Esophagus muscularis mucosa (tissue), 4 donors: Measurements from ENCODE around the gene BACE1. TPM values are rescaled to one million over a fixed set of nuclear protein-coding genes. Genes with fewer than 3 reads are reported as not detected.

Source experiments
- DNase-seq: peaks from one replicate; pipeline ENCODE4 v3.0.0-alpha.2; 2017; ENCODE audit errors: extremely low spot score
- H3K27ac ChIP-seq, 4 donors: fragments of 200-600 bp; sonication (generic); replicated peaks in 1 of 4; 1 replicate in 3 of 4; 2 replicates in 1 of 4; pipeline ENCODE4 v1.5.1; 2016 to 2019; ENCODE audit warnings: mild to moderate bottlenecking in 1 of 4
- H3K27me3 ChIP-seq, 4 donors: fragments of 200-600 bp; sonication (generic); one replicate each; pipeline versions ENCODE4 v1.5.1 to v1.6.0; 2016 to 2019
- H3K36me3 ChIP-seq, 4 donors: fragments of 200-600 bp; sonication (generic); one replicate each; pipeline ENCODE4 v1.5.1; 2016 to 2019
- H3K4me1 ChIP-seq, 4 donors: fragments of 200-600 bp; sonication (generic); one replicate each; pipeline ENCODE4 v1.5.1; 2016 to 2019
- H3K4me3 ChIP-seq, 4 donors: fragments of 200-600 bp; sonication (generic); 1 replicate in 2 of 4; 2 replicates in 2 of 4; pipeline ENCODE4 v1.5.1; 2016 to 2019; ENCODE audit warnings: mild to moderate bottlenecking in 4 of 4, moderate library complexity in 1 of 4
- H3K9me3 ChIP-seq, 4 donors: fragments of 200-600 bp; sonication (generic); 1 replicate in 3 of 4; 2 replicates in 1 of 4; pipeline ENCODE4 v1.5.1; 2016 to 2019
- EP300 ChIP-seq: sonication (generic); formaldehyde crosslinking; IDR thresholded peaks from one replicate; pipeline ENCODE4 v1.6.1; 2017; ENCODE audit warnings: antibody characterized with exemption
- POLR2A ChIP-seq: fragments of 450-650 bp; IDR thresholded peaks from one replicate; pipeline ENCODE4 v1.6.1; 2017; ENCODE audit warnings: antibody characterized with exemption, moderate library complexity, mild to moderate bottlenecking, low read depth
- POLR2AphosphoS5 ChIP-seq, 2 donors: sonication (generic); formaldehyde crosslinking; IDR thresholded peaks; one replicate each; pipeline ENCODE4 v1.6.1; 2017; ENCODE audit warnings: antibody characterized with exemption in 2 of 2
- WGBS: methylation state at CpG from one replicate; pipeline ENCODE4 v1.1.5; 2018; 5-methylcytosine and 5-hydroxymethylcytosine counted together
- intact Hi-C: fragments of 100-400 bp; cut with DNase I; formaldehyde crosslinking; loops from one replicate; pipeline ENCODE4 v1.15.1; 2023
- small RNA-seq, 3 donors: library from RNA; depleted of rRNA; stranded (forward); fragments of <200 nt; gene quantifications; one replicate each; pipeline ENCODE3, GENCODE V24; 2016
- total RNA-seq, 4 donors: library from RNA; depleted of rRNA; stranded (reverse); fragments of >200 nt; gene quantifications; one replicate each; pipeline versions ENCODE4 v1.1.0 to v1.2.1, GENCODE V29; 2016
- TF ChIP-seq, protein P1 (sequence below), 3 experiments: fragments of 200-600 bp in 2 of 3; fragments of 450-650 bp in 1 of 3; sonication (generic) in 2 of 3; IDR thresholded peaks; one replicate each; pipeline ENCODE4 v1.5.1; 2017 to 2019; ENCODE audit warnings: antibody characterized with exemption in 3 of 3, mild to moderate bottlenecking in 2 of 3, moderate library complexity in 1 of 3

BACE1 gene
- total RNA-seq, 4 donors from 2014 or later: 20.8 to 37.7 (median 23.9) TPM

GRCh38 chr11:117248341-117248740 lies 67.7 kb downstream of the BACE1 start:
- intact Hi-C loops: no loop called here
- no peak for DNase-seq
- TF ChIP-seq POLR2A: no peak
- TF ChIP-seq EP300: no peak
- TF ChIP-seq, protein P1, sequence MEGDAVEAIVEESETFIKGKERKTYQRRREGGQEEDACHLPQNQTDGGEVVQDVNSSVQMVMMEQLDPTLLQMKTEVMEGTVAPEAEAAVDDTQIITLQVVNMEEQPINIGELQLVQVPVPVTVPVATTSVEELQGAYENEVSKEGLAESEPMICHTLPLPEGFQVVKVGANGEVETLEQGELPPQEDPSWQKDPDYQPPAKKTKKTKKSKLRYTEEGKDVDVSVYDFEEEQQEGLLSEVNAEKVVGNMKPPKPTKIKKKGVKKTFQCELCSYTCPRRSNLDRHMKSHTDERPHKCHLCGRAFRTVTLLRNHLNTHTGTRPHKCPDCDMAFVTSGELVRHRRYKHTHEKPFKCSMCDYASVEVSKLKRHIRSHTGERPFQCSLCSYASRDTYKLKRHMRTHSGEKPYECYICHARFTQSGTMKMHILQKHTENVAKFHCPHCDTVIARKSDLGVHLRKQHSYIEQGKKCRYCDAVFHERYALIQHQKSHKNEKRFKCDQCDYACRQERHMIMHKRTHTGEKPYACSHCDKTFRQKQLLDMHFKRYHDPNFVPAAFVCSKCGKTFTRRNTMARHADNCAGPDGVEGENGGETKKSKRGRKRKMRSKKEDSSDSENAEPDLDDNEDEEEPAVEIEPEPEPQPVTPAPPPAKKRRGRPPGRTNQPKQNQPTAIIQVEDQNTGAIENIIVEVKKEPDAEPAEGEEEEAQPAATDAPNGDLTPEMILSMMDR (IDR thresholded peaks at IDR 0.05): no peak
- no peak for TF ChIP-seq POLR2AphosphoS5 (IDR thresholded peaks at IDR 0.05)
- Histone ChIP-seq H3K27ac (no peak overlapping the region), H3K36me3 (peaks cover 62 to 80% (median 76%) of the 10 kb centered on the region in 4 donors), H3K27me3 (no peaks in the 10 kb centered on the region), H3K4me1 (no peaks in the 10 kb centered on the region), H3K9me3 (no peaks in the 10 kb centered on the region), H3K4me3 (no peak overlapping the region)
- 96% methylated on average over 4 of the region's 4 CpGs for WGBS

DNA sequence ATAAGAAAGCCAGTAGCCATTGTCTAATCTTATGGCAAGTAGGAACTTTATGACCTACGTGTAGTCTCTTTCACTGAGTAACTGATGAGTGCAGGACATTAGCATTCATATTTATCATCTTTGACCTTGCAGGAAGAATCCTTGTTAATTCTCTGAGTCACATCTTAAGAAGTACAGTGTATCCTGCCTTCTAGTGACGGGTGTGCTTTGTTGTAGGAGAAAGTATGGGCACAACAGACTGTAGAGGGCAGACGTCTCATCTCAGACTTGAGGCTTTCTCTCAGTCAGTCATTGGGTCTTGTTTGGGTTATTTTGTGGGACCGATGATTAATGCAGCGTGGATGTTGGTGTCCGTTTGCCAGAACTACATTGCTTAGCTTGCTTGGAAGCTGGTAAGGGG lies 76.8 kb downstream of the BACE1 start:
- no peak overlapping the region for H3K27ac ChIP-seq
- no peaks in the 10 kb centered on the region for H3K27me3 ChIP-seq
- H3K36me3 ChIP-seq: peaks cover 31 to 66% (median 55%) of the 10 kb centered on the region in 4 donors
- H3K4me3 ChIP-seq: no peak overlapping the region
- peaks cover 0 to 2% (median under 1%) of the 10 kb centered on the region in 4 donors for H3K4me1 ChIP-seq
- intact Hi-C loops: loop anchor here (10.0 kb wide), 1 partner anchor 464 kb away; the partner anchor contains the start of gene BUD13
- no peak for DNase-seq
- H3K9me3 ChIP-seq: no peaks in the 10 kb centered on the region
- TF ChIP-seq POLR2A (no peak), EP300 (no peak), POLR2AphosphoS5 (IDR thresholded peaks at IDR 0.05) (no peak)
- TF ChIP-seq, protein P1 (IDR thresholded peaks at IDR 0.05): no peak
- 78% methylated on average over 6 of the region's 6 CpGs for WGBS

- no peaks in the 10 kb centered on the region for H3K27me3 ChIP-seq
- H3K9me3 ChIP-seq: no peaks in the 10 kb centered on the region
- peaks cover 8 to 13% (median 11%) of the 10 kb centered on the region in 4 donors for H3K4me1 ChIP-seq
- no peak overlapping the region for H3K4me3 ChIP-seq
- no peak for DNase-seq
- TF ChIP-seq EP300 (no peak), POLR2AphosphoS5 (IDR thresholded peaks at IDR 0.05) (no peak), POLR2A (no peak)
- TF ChIP-seq, protein P1 (IDR thresholded peaks at IDR 0.05): no peak
- peaks cover 27 to 58% (median 45%) of the 10 kb centered on the region in 4 donors for H3K36me3 ChIP-seq
- no peak overlapping the region for H3K27ac ChIP-seq
- WGBS: 88% methylated on average over 5 of the region's 5 CpGs
- intact Hi-C loops: loop anchor here (10.0 kb wide), 1 partner anchor 463 kb away; the partner anchor contains the start of gene BUD13
These were observed 77.8 kb downstream of the BACE1 start for GRCh38 chr11:117238221-117238620.

Small RNA genes within 50 kb of the gene (small RNA-seq; reads per million reads assigned to genes)
- 0 reads per million in 3 donors for gene RF00564

Other genes with a start within 250 kb of the BACE1 start
- 10 to 100 TPM; 39.5 to 53.5 (median 42.3) TPM for gene SIK3, start 217.8 kb downstream of the BACE1 start, total RNA-seq
- 10 to 100 TPM; 40.3 to 63.0 (median 47.4) TPM for gene PAFAH1B2, start 172.0 kb downstream of the BACE1 start, total RNA-seq
- 10 to 100 TPM; 26.5 to 34.1 (median 29.3) TPM for gene SIDT2, start 137.5 kb downstream of the BACE1 start, total RNA-seq
- over 10,000 TPM; 12,513 to 19,293 (median 14,679) TPM for gene TAGLN, start 116.9 kb downstream of the BACE1 start, total RNA-seq
- gene PCSK7, start 84.2 kb downstream of the BACE1 start, total RNA-seq: 10 to 100 TPM; 27.8 to 43.7 (median 31.9) TPM
- gene RNF214, start 83.6 kb downstream of the BACE1 start, total RNA-seq: 10 to 100 TPM; 12.4 to 21.5 (median 18.4) TPM
- gene BACE1-AS, start 24.9 kb downstream of the BACE1 start, total RNA-seq: 10 to 100 TPM in 3 of 4 donors, 1 to 10 TPM in 1; 7.5 to 13.2 (median 11.1) TPM
- 10 to 100 TPM; 16.4 to 21.2 (median 18.7) TPM for gene CEP164, start 11.6 kb upstream of the BACE1 start, total RNA-seq